Stomach smooth muscle (tissue), 2 donors: Measurements from ENCODE around the gene TUBGCP2.

Source experiments
- H3K27ac ChIP-seq: one replicate; pipeline ENCODE4 v1.7.0; 2013; ENCODE audit warnings: mild to moderate bottlenecking, low read length, inconsistent platforms
- H3K27me3 ChIP-seq, 2 donors: one replicate each; pipeline ENCODE4 v1.7.0; 2013; ENCODE audit warnings: low read length in 2 of 2; ENCODE audit not compliant: insufficient read depth in 2 of 2, control insufficient read depth in 1 of 2
- H3K36me3 ChIP-seq, 2 donors: one replicate each; pipeline ENCODE4 v1.7.0; 2013; ENCODE audit warnings: low read length in 2 of 2; ENCODE audit not compliant: control insufficient read depth in 2 of 2, insufficient read depth in 2 of 2
- H3K4me1 ChIP-seq: one replicate; pipeline ENCODE4 v1.7.0; 2013; ENCODE audit warnings: low read length; ENCODE audit not compliant: control insufficient read depth, insufficient read depth
- H3K4me3 ChIP-seq, 2 donors: one replicate each; pipeline ENCODE4 v1.7.0; 2013; ENCODE audit warnings: low read length in 2 of 2
- H3K9ac ChIP-seq, 2 donors: one replicate each; pipeline ENCODE4 v1.7.0; 2013; ENCODE audit warnings: low read length in 2 of 2, mild to moderate bottlenecking in 1 of 2
- H3K9me3 ChIP-seq, 2 donors: one replicate each; pipeline ENCODE4 v1.7.0; 2013; ENCODE audit warnings: low read length in 2 of 2; ENCODE audit not compliant: control insufficient read depth in 2 of 2
- donor health status: healthy.
- donor health status: Pancreatic carcinoma.

TUBGCP2 gene

GRCh38 chr10:133310789-133311188, 2.1 kb upstream of the TUBGCP2 start:
- Histone ChIP-seq H3K9ac (no peak overlapping the region), H3K27ac (no peak overlapping the region), H3K36me3 (peaks cover 14% of the 10 kb centered on the region in 2 donors), H3K27me3 (no peaks in the 10 kb centered on the region), H3K4me1 (peaks cover 28% of the 10 kb centered on the region), H3K9me3 (no peaks in the 10 kb centered on the region), H3K4me3 (no peak overlapping the region)

DNA sequence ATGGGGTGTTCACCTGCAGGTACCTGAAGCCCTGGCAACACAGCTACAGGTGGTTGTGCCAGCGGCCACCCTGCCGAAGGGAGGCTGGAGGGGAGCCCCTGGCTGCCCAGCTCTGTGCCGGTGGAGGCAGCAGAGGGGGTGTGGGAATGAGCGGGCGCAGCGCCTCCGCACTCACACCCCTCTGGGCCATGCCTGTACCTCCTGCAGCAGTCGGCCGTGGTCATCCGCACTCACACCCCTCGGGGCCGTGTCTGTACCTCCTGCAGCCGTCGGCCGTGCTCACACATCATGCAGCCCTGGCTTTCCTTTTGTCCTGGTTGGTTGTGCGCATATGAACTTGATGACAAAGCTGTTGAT, 1.7 kb upstream of the TUBGCP2 start:
- no peak overlapping the region for H3K9ac ChIP-seq
- no peak overlapping the region for H3K27ac ChIP-seq
- H3K4me1 ChIP-seq = peaks cover 28% of the 10 kb centered on the region
- no peak overlapping the region for H3K4me3 ChIP-seq
- no peaks in the 10 kb centered on the region for H3K27me3 ChIP-seq
- no peaks in the 10 kb centered on the region for H3K9me3 ChIP-seq
- H3K36me3 ChIP-seq = peaks cover 14 to 16% of the 10 kb centered on the region in 2 donors

DNA sequence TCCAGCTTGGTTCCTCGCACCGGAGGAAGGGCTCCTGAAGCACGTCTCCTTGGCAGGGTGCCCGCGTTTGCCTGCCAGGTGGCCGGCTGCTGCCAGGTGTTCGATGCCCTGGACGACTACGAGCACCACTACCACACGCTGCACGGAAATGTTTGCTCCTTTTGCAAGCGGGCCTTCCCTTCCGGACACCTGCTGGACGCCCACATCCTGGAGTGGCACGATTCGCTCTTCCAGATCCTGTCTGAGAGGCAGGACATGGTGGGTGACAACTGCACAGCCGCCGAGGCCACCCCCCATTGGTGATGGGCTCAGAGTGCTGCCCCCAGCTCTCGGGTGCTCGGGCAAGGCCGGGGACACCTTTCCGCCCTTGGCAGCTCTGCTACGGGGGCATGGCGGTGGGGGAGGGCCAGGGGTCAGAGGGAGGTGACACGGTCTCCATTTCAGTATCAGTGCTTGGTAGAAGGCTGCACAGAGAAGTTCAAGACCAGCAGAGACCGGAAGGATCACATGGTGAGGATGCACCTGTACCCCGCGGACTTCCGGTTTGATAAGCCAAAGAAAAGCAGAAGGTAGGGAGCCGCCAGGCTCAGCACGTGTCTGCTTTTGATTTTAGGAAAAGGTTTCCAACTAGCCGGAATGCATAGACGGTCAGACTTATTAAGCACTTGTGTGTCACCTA, 1.2 kb upstream of the TUBGCP2 start:
- H3K4me1 ChIP-seq = peaks cover 28% of the 10 kb centered on the region

GRCh38 chr10:133309100-133309719, 538 bp upstream of the TUBGCP2 start:
- Histone ChIP-seq H3K27me3 (no peaks in the 10 kb centered on the region), H3K36me3 (peaks cover 14 to 16% of the 10 kb centered on the region in 2 donors), H3K9me3 (no peaks in the 10 kb centered on the region), H3K27ac (peak overlapping the region; percentile 84), H3K4me1 (peaks cover 28% of the 10 kb centered on the region), H3K4me3 (peak overlapping the region; percentile 93 to 95), H3K9ac (peak overlapping the region; percentile 91 to 93)

More for the DNA sequence above, 1.2 kb upstream of the TUBGCP2 start:
- Histone ChIP-seq H3K27me3 (no peaks in the 10 kb centered on the region), H3K27ac (no peak overlapping the region), H3K4me3 (peak overlapping the region in 1 of 2 donors; percentile 95), H3K9ac (no peak overlapping the region), H3K9me3 (no peaks in the 10 kb centered on the region), H3K36me3 (peaks cover 14 to 16% of the 10 kb centered on the region in 2 donors)

DNA sequence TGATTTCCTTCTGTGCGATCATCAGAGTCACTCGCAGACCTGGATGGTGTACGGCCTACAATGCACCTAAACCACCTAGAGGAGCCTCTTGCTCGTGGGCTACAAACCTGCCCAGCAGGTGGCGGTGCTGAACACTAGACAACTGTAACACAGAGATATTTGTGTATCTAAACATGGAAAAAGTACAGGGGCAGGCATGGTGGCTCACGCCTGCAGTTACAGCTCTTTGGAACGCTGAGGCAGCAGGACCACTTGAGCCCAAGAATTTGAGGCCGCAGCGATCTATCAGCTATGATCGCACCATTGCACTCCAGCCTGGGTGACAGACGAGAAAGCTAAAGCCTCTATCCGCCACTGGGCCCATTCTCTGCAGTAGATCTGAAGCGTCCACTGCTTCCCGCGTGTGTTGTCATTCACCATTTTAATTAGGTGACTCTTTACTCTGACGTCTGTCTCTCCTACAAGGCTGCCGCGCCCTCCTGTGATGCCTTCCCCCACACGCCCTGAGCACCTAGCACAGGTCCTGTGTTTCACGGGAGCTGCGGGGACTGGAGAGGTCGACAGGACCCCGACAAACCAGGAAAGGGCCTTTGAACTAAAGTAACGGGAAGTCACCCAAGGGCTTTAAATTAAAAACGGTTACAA, 774 bp downstream of the TUBGCP2 start:
- H3K27me3 ChIP-seq = no peaks in the 10 kb centered on the region
- no peaks in the 10 kb centered on the region for H3K9me3 ChIP-seq
- peak overlapping the region; percentile 91 to 93 for H3K9ac ChIP-seq
- peaks cover 28% of the 10 kb centered on the region for H3K4me1 ChIP-seq
- H3K27ac ChIP-seq = peak overlapping the region; percentile 84
- peak overlapping the region; percentile 93 to 95 for H3K4me3 ChIP-seq
- H3K36me3 ChIP-seq = peaks cover 12 to 16% of the 10 kb centered on the region in 2 donors

DNA sequence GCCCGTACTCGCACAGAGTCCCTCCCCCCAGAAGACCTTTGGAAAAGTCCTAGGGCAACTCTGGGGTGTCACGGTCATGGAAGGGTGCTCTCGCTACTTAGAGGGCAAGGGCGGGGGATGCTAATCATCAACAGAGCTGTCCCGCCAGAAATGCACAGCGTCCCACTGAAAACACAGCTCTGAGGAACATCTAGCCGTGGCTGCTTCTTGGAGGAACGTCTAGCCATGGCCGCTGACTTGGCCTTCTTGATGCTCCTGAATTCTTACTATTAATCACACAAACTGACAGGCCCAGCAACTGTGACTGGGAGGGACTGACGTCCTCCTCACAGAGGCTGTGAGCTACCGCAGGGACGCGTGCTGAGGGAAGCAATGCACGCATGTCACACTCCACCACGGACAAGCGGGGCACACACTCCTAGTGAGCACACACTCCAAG, 1.7 kb downstream of the TUBGCP2 start:
- peak overlapping the region; percentile 93 to 95 for H3K4me3 ChIP-seq
- peaks cover 28% of the 10 kb centered on the region for H3K4me1 ChIP-seq
- H3K27ac ChIP-seq = no peak overlapping the region
- H3K27me3 ChIP-seq = no peaks in the 10 kb centered on the region
- H3K9me3 ChIP-seq = no peaks in the 10 kb centered on the region
- H3K36me3 ChIP-seq = peaks cover 17 to 20% of the 10 kb centered on the region in 2 donors
- peak overlapping the region in 1 of 2 donors; percentile 54 for H3K9ac ChIP-seq

- H3K27me3 ChIP-seq = no peaks in the 10 kb centered on the region
- no peak overlapping the region for H3K9ac ChIP-seq
- H3K9me3 ChIP-seq = no peaks in the 10 kb centered on the region
- no peak overlapping the region for H3K4me3 ChIP-seq
- H3K27ac ChIP-seq = no peak overlapping the region
- peaks cover 28% of the 10 kb centered on the region for H3K4me1 ChIP-seq
- H3K36me3 ChIP-seq = peaks cover 14 to 20% of the 10 kb centered on the region in 2 donors
Observed at GRCh38 chr10:133306097-133306476, 2.6 kb downstream of the TUBGCP2 start.

- no peak overlapping the region for H3K4me3 ChIP-seq
- no peaks in the 10 kb centered on the region for H3K9me3 ChIP-seq
- no peak overlapping the region for H3K27ac ChIP-seq
- H3K9ac ChIP-seq = no peak overlapping the region
- no peaks in the 10 kb centered on the region for H3K27me3 ChIP-seq
- peaks cover 36 to 41% of the 10 kb centered on the region in 2 donors for H3K36me3 ChIP-seq
- H3K4me1 ChIP-seq = peaks cover 23% of the 10 kb centered on the region
Observed at GRCh38 chr10:133303206-133303605, 5.5 kb downstream of the TUBGCP2 start.

DNA sequence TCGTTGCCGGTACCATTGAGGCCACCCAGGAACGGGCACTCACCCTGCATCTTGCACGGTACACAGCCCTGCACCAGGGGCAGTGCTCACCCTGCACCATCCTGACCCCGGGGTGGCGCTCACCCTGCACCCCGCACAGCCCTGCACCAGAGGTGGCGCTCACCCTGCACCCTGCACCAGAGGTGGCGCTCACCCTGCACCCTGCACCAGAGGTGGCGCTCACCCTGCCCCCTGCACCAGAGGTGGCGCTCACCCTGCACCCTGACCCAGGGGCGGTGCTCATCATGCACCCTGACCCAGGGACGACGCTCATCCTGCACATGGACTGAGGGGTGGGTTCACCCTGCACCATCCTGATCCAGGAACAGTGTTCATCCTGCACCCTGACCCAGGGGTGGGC, 6.4 kb downstream of the TUBGCP2 start:
- Histone ChIP-seq H3K9me3 (no peaks in the 10 kb centered on the region), H3K36me3 (peaks cover 46 to 49% of the 10 kb centered on the region in 2 donors), H3K4me1 (peaks cover 13% of the 10 kb centered on the region), H3K9ac (no peak overlapping the region), H3K4me3 (no peak overlapping the region), H3K27ac (no peak overlapping the region), H3K27me3 (no peaks in the 10 kb centered on the region)

DNA sequence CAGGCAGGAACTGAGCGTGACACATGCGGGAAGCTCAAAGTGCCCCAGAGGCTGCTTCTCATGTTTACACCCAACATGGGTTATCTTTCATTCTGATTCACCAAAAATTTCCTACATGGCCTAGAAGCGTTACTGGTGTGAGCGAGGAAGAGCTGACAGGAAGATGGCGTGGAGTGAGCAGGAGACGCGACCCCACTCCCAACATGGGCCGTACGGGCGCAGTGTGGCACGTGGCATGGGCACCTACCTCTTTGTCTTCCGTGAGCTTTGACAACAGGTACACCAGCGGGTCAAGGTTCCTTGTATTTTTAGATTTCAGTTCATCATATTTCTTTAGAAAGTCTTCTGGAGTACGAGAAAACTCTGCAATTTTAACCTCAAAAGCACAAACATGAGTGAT, 8.9 kb downstream of the TUBGCP2 start:
- H3K9ac ChIP-seq = no peak overlapping the region
- peaks cover 3% of the 10 kb centered on the region for H3K4me1 ChIP-seq
- H3K27ac ChIP-seq = no peak overlapping the region
- no peaks in the 10 kb centered on the region for H3K9me3 ChIP-seq
- no peaks in the 10 kb centered on the region for H3K27me3 ChIP-seq
- H3K36me3 ChIP-seq = peaks cover 57 to 61% of the 10 kb centered on the region in 2 donors
- no peak overlapping the region for H3K4me3 ChIP-seq
